Gastrocnemius medialis (tissue), 4 donors: Measurements from ENCODE around the gene TNIK. TPM values are rescaled to one million over a fixed set of nuclear protein-coding genes. Genes with fewer than 3 reads are reported as not detected.

Experiments used
- ATAC-seq, 2 donors: fragments of 150-250 bp; one replicate each; pipeline ENCODE4 v1.9.1; 2016
- DNase-seq, 2 donors: peaks; one replicate each; pipeline ENCODE4 v3.0.0-alpha.2; 2019
- H3K27ac ChIP-seq, 4 donors: fragments of 200-600 bp; sonication (generic); 1 replicate in 1 of 4; 2 replicates in 3 of 4; pipeline ENCODE4 v1.5.1; 2016 to 2018; ENCODE audit warnings: mild to moderate bottlenecking in 2 of 4, moderate library complexity in 1 of 4
- H3K27me3 ChIP-seq, 3 donors: fragments of 200-600 bp; sonication (generic) in 2 of 3; 1 replicate in 1 of 3; 2 replicates in 2 of 3; pipeline versions ENCODE4 v1.5.1 to v1.6.0; 2016 to 2019; ENCODE audit warnings: mild to moderate bottlenecking in 1 of 3, moderate library complexity in 1 of 3
- H3K36me3 ChIP-seq, 2 donors: fragments of 200-600 bp; sonication (generic) in 1 of 2; one replicate each; pipeline ENCODE4 v1.5.1; 2017 to 2018
- H3K4me1 ChIP-seq, 2 donors: fragments of 200-600 bp; sonication (generic) in 1 of 2; one replicate each; pipeline ENCODE4 v1.5.1; 2016 to 2017; ENCODE audit warnings: mild to moderate bottlenecking in 2 of 2
- H3K4me3 ChIP-seq, 4 donors: fragments of 200-600 bp; sonication (generic) in 3 of 4; 1 replicate in 1 of 4; 2 replicates in 3 of 4; pipeline ENCODE4 v1.5.1; 2016 to 2019; ENCODE audit warnings: mild to moderate bottlenecking in 2 of 4
- H3K9me3 ChIP-seq, 3 donors: fragments of 200-600 bp; sonication (generic) in 2 of 3; 1 replicate in 1 of 3; 2 replicates in 2 of 3; pipeline ENCODE4 v1.5.1; 2016 to 2019
- POLR2A ChIP-seq, 2 donors: fragments of 450-650 bp; IDR thresholded peaks; one replicate each; pipeline ENCODE4 v1.6.1; 2017; ENCODE audit warnings: antibody characterized with exemption in 2 of 2, mild to moderate bottlenecking in 2 of 2, moderate library complexity in 2 of 2
- in situ Hi-C, 4 donors: fragments of 200-750 bp; cut with MboI; loops; one replicate each; pipeline versions ENCODE4 v1.15.0 to v1.8.0; 2017; ENCODE audit warnings: low sequenced_read_pairs in 4 of 4
- intact Hi-C: fragments of 100-400 bp; cut with DNase I; formaldehyde crosslinking; loops from one replicate; pipeline ENCODE4 v1.15.1; 2023; ENCODE audit warnings: low total_unique reads
- total RNA-seq, 4 donors: library from RNA; depleted of rRNA; stranded (reverse); fragments of >200 nt; gene quantifications; one replicate each; pipeline versions ENCODE4 v1.1.0 to v1.2.3, GENCODE V29; 2016
- TF ChIP-seq, protein P1 (sequence below), 5 experiments: fragments of 450-650 bp in 3 of 5; fragments of 200-600 bp in 2 of 5; sonication (generic) in 2 of 5; IDR thresholded peaks in 4 of 5; conservative IDR thresholded peaks in 1 of 5; 1 replicate in 4 of 5; 2 replicates in 1 of 5; pipeline ENCODE4 v1.5.1; 2016 to 2019; ENCODE audit warnings: antibody characterized with exemption in 5 of 5, mild to moderate bottlenecking in 3 of 5, moderate library complexity in 3 of 5

The TNIK gene
- total RNA-seq, 4 donors from 2014 or later, result 5.2 to 19.7 (median 10.6) TPM

- Histone ChIP-seq H3K9me3 (no peaks in the 10 kb centered on the region), H3K27me3 (no peaks in the 10 kb centered on the region), H3K27ac (no peak overlapping the region), H3K4me3 (no peak overlapping the region), H3K4me1 (peaks cover 4 to 9% of the 10 kb centered on the region in 2 donors), H3K36me3 (no peaks in the 10 kb centered on the region)
- intact Hi-C loops (no loop called here), in situ Hi-C loops (no loop called here)
- TF ChIP-seq POLR2A (IDR thresholded peaks at IDR 0.05), result no peak
- TF ChIP-seq, protein P1, sequence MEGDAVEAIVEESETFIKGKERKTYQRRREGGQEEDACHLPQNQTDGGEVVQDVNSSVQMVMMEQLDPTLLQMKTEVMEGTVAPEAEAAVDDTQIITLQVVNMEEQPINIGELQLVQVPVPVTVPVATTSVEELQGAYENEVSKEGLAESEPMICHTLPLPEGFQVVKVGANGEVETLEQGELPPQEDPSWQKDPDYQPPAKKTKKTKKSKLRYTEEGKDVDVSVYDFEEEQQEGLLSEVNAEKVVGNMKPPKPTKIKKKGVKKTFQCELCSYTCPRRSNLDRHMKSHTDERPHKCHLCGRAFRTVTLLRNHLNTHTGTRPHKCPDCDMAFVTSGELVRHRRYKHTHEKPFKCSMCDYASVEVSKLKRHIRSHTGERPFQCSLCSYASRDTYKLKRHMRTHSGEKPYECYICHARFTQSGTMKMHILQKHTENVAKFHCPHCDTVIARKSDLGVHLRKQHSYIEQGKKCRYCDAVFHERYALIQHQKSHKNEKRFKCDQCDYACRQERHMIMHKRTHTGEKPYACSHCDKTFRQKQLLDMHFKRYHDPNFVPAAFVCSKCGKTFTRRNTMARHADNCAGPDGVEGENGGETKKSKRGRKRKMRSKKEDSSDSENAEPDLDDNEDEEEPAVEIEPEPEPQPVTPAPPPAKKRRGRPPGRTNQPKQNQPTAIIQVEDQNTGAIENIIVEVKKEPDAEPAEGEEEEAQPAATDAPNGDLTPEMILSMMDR (IDR thresholded peaks at IDR 0.05 in 4 of 5, conservative IDR thresholded peaks at IDR 0.05 in 1 of 5), result no peak
- no peak for DNase-seq
- ATAC-seq, result no peak
These were observed 229.3 kb downstream of the TNIK start for GRCh38 chr3:171230865-171231264.

- H3K36me3 ChIP-seq, result no peaks in the 10 kb centered on the region
- no peak overlapping the region for H3K4me3 ChIP-seq
- H3K27ac ChIP-seq, result no peak overlapping the region
- H3K4me1 ChIP-seq, result peaks cover 0 to 2% of the 10 kb centered on the region in 2 donors
- intact Hi-C loops, result no loop called here
- TF ChIP-seq, protein P1 (IDR thresholded peaks at IDR 0.05 in 4 of 5, conservative IDR thresholded peaks at IDR 0.05 in 1 of 5), result no peak
- no peak for TF ChIP-seq POLR2A (IDR thresholded peaks at IDR 0.05)
- no peaks in the 10 kb centered on the region for H3K9me3 ChIP-seq
- DNase-seq (no peak), ATAC-seq (no peak)
- in situ Hi-C loops, result no loop called here
- H3K27me3 ChIP-seq, result no peaks in the 10 kb centered on the region
These were observed 231.0 kb downstream of the TNIK start for GRCh38 chr3:171229173-171229572.

DNA sequence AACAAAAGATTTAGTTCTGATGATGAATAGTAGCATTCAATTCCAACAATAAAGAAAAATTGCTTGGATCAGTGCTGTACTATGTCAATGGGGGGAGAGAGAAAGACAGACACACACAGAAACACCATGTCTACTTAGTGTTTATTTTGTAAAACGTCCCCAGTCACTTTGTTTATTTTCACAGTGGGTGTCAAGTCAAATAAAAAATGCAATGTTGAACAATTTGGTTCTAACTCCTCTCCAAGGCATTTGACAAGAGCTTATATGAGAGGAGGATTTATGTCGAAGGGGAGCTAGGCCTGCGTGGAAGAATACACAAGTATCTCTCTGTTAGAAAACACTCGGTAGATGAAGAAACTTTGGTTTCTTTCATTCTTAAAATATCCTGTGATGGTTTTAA is 232.0 kb downstream of the TNIK start:
- no peak for TF ChIP-seq POLR2A (IDR thresholded peaks at IDR 0.05)
- TF ChIP-seq, protein P1 (IDR thresholded peaks at IDR 0.05 in 4 of 5, conservative IDR thresholded peaks at IDR 0.05 in 1 of 5), result no peak

GRCh38 chr3:171227828-171228227 is 232.4 kb downstream of the TNIK start:
- Histone ChIP-seq H3K27ac (no peak overlapping the region), H3K36me3 (no peaks in the 10 kb centered on the region), H3K4me1 (peaks cover 0 to 6% of the 10 kb centered on the region in 2 donors), H3K4me3 (no peak overlapping the region), H3K9me3 (no peaks in the 10 kb centered on the region), H3K27me3 (no peaks in the 10 kb centered on the region)
- ATAC-seq (no peak), DNase-seq (no peak)
- no peak for TF ChIP-seq POLR2A (IDR thresholded peaks at IDR 0.05)
- TF ChIP-seq, protein P1 (IDR thresholded peaks at IDR 0.05 in 4 of 5, conservative IDR thresholded peaks at IDR 0.05 in 1 of 5), result no peak
- intact Hi-C loops, result no loop called here
- in situ Hi-C loops, result no loop called here

More for the DNA sequence above, 232.0 kb downstream of the TNIK start:
- DNase-seq (no peak), ATAC-seq (no peak)
- H3K9me3 ChIP-seq, result no peaks in the 10 kb centered on the region
- no peaks in the 10 kb centered on the region for H3K27me3 ChIP-seq
- in situ Hi-C loops (no loop called here), intact Hi-C loops (no loop called here)
- no peaks in the 10 kb centered on the region for H3K36me3 ChIP-seq
- no peak overlapping the region for H3K27ac ChIP-seq
- H3K4me1 ChIP-seq, result peaks cover 0 to 2% of the 10 kb centered on the region in 2 donors
- H3K4me3 ChIP-seq, result no peak overlapping the region

DNA sequence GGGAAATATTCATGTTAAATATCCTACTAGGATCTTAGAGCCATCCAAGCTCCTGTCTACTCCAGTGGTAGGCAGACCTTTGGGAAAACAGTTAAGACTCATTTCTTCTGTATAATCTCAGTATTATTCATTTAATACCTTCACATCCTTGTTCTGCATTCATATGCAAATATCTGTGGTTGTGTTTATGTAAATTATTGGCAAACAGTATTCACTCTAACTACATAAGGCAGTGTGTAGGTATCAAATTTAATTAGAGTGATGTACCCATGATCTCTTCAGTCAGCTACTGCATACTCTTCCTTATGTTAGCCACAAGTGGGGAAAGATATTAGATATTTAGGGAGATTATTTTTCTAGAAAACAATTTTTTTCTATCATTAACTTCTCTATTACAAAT is 232.8 kb downstream of the TNIK start:
- TF ChIP-seq, protein P1 (IDR thresholded peaks at IDR 0.05 in 4 of 5, conservative IDR thresholded peaks at IDR 0.05 in 1 of 5), result no peak
- TF ChIP-seq POLR2A (IDR thresholded peaks at IDR 0.05), result no peak
- in situ Hi-C loops (no loop called here), intact Hi-C loops (no loop called here)
- H3K27me3 ChIP-seq, result no peaks in the 10 kb centered on the region
- peaks cover 0 to 6% of the 10 kb centered on the region in 2 donors for H3K4me1 ChIP-seq
- no peak overlapping the region for H3K27ac ChIP-seq
- H3K9me3 ChIP-seq, result no peaks in the 10 kb centered on the region
- ATAC-seq (no peak), DNase-seq (no peak)
- no peak overlapping the region for H3K4me3 ChIP-seq
- H3K36me3 ChIP-seq, result no peaks in the 10 kb centered on the region
